B cell (primary cell): ENCODE data around the gene FCN1. TPM values are rescaled to one million over a fixed set of nuclear protein-coding genes. Genes with fewer than 3 reads are reported as not detected.

Experiments used
- ATAC-seq: fragments of 200-7000 bp; cut with Tn5 transposase; one replicate; pipeline ENCODE4 v1.10.0; 2021; ENCODE audit warnings: low read depth, mild to moderate bottlenecking, moderate number of reproducible peaks, moderate library complexity
- CTCF ChIA-PET: fragments of 350-600 bp; sonication (Branson Sonifier 250); formaldehyde crosslinking; loops from one replicate; lab custom pipeline; 2021; ENCODE audit warnings: antibody characterized with exemption, inconsistent platforms; lab: Charles Lee
- POLR2A ChIA-PET: fragments of 350-600 bp; sonication (Branson Sonifier 250); formaldehyde crosslinking; loops from one replicate; lab custom pipeline; 2021; ENCODE audit warnings: antibody characterized with exemption; lab: Charles Lee
- DNase-seq: peaks from one replicate; pipeline ENCODE4 v3.0.0; 2013
- H2AFZ ChIP-seq: 2 replicates; pipeline ENCODE4 v1.6.1; 2012; ENCODE audit warnings: mild to moderate bottlenecking, low read depth, low read length; ENCODE audit not compliant: insufficient read depth, poor library complexity, severe bottlenecking
- H3K27ac ChIP-seq, 2 donors: 1 replicate in 1 of 2; 2 replicates in 1 of 2; pipeline ENCODE4 v1.5.1; 2012 to 2013; ENCODE audit warnings: low read length in 2 of 2, mild to moderate bottlenecking in 2 of 2, moderate library complexity in 1 of 2
- H3K27me3 ChIP-seq, 4 experiments: fragments of 200-600 bp in 1 of 4; sonication (generic) in 1 of 4; replicated peaks in 1 of 4; 1 replicate in 2 of 4; 2 replicates in 2 of 4; pipeline versions ENCODE4 v1.6.1 to v1.7.0; 2013 to 2016; ENCODE audit warnings: low read length in 3 of 4, mild to moderate bottlenecking in 2 of 4, mixed read lengths in 1 of 4, moderate library complexity in 1 of 4; ENCODE audit not compliant: insufficient read depth in 4 of 4, control insufficient read depth in 3 of 4; ENCODE audit errors: control extremely low read depth in 1 of 4
- H3K36me3 ChIP-seq, 2 experiments: replicated peaks in 1 of 2; 1 replicate in 1 of 2; 2 replicates in 1 of 2; pipeline versions ENCODE4 v1.6.1 to v1.7.1; 2013; ENCODE audit warnings: low read length in 1 of 2; ENCODE audit not compliant: insufficient read depth in 2 of 2, control insufficient read depth in 1 of 2; ENCODE audit errors: control extremely low read depth in 1 of 2, extremely low read depth in 1 of 2
- H3K4me1 ChIP-seq, 2 donors: fragments of 200-600 bp in 1 of 2; sonication (generic) in 1 of 2; 1 replicate in 1 of 2; 2 replicates in 1 of 2; pipeline versions ENCODE4 v1.5.1 to v1.6.1; 2013 to 2017; ENCODE audit warnings: low read length in 2 of 2; ENCODE audit not compliant: control insufficient read depth in 2 of 2, insufficient read depth in 2 of 2
- H3K4me2 ChIP-seq: replicated peaks from 2 replicates; pipeline ENCODE3; 2012; ENCODE audit warnings: mild to moderate bottlenecking, low read depth, low read length; ENCODE audit not compliant: poor library complexity, severe bottlenecking
- H3K4me3 ChIP-seq, 5 experiments: fragments of 200-600 bp in 1 of 5; sonication (generic) in 1 of 5; 1 replicate in 3 of 5; 2 replicates in 2 of 5; pipeline versions ENCODE4 v1.5.1 to v1.7.0; 2011 to 2016; ENCODE audit warnings: low read length in 4 of 5, mild to moderate bottlenecking in 4 of 5, low read depth in 2 of 5, control low read depth in 1 of 5, moderate library complexity in 1 of 5; ENCODE audit not compliant: insufficient read depth in 1 of 5; ENCODE audit errors: control extremely low read depth in 1 of 5, extremely low read depth in 1 of 5
- H3K79me2 ChIP-seq: fragments of 200-600 bp; sonication (generic); one replicate; pipeline ENCODE4 v1.6.0; 2016; ENCODE audit warnings: low read length; ENCODE audit not compliant: control insufficient read depth, insufficient read depth
- H3K9ac ChIP-seq: fragments of 200-600 bp; sonication (generic); 2 replicates; pipeline ENCODE4 v1.6.1; 2017; ENCODE audit warnings: mild to moderate bottlenecking, low read length, moderate library complexity
- H3K9me3 ChIP-seq, 3 donors: one replicate each; pipeline versions ENCODE4 v1.6.1 to v1.7.1; 2013; ENCODE audit warnings: low read length in 2 of 3; ENCODE audit not compliant: control insufficient read depth in 2 of 3, insufficient read depth in 1 of 3; ENCODE audit errors: control extremely low read depth in 1 of 3
- H4K20me1 ChIP-seq: 2 replicates; pipeline ENCODE4 v1.6.0; 2012; ENCODE audit warnings: mild to moderate bottlenecking, low read length; ENCODE audit not compliant: insufficient read depth, control insufficient read depth, poor library complexity, severe bottlenecking
- H3K27ac Mint-ChIP-seq: one replicate; pipeline ENCODE4 v1.8.0; 2021; ENCODE audit warnings: mixed read lengths
- H3K27me3 Mint-ChIP-seq: one replicate; pipeline ENCODE4 v1.8.0; 2021; ENCODE audit warnings: mixed read lengths
- H3K4me1 Mint-ChIP-seq: one replicate; pipeline ENCODE4 v1.8.0; 2021; ENCODE audit warnings: mixed read lengths
- H3K4me3 Mint-ChIP-seq: one replicate; pipeline ENCODE4 v1.8.0; 2021; ENCODE audit warnings: mixed read lengths
- H3K9me3 Mint-ChIP-seq: one replicate; pipeline ENCODE4 v1.8.0; 2022; ENCODE audit warnings: mixed read lengths; ENCODE audit not compliant: insufficient read depth
- EZH2 ChIP-seq: IDR thresholded peaks from 2 replicates; pipeline ENCODE4 v1.6.1; 2012; ENCODE audit warnings: borderline replicate concordance, low read depth, mild to moderate bottlenecking, moderate library complexity, low read length; ENCODE audit not compliant: insufficient read depth, poor library complexity, severe bottlenecking
- WGBS: methylation state at CpG from one replicate; pipeline ENCODE4 v1.1.5; 2013; ENCODE audit warnings: missing lambda C conversion rate; ENCODE audit not compliant: insufficient coverage; 5-methylcytosine and 5-hydroxymethylcytosine counted together
- intact Hi-C: fragments of 100-400 bp; cut with micrococcal nuclease; formaldehyde crosslinking; loops from one replicate; pipeline ENCODE4 v1.10.0; 2022
- polyA plus RNA-seq: library from polyadenylated mRNA; depleted of rRNA; stranded (reverse); fragments of >200 nt; gene quantifications from 2 replicates; pipeline ENCODE4 v1.2.3, GENCODE V29; 2012
- total RNA-seq, 2 donors: library from RNA; stranded (reverse); fragments of 120-200 nt in 1 of 2; gene quantifications; 1 replicate in 1 of 2; 2 replicates in 1 of 2; pipeline versions ENCODE4 v1.2.3 to v1.2.4, GENCODE V29; 2013 to 2022
- TF ChIP-seq, protein P1 (sequence below): fragments of 200-600 bp; IDR thresholded peaks from one replicate; pipeline ENCODE4 v1.8.0; 2022; ENCODE audit warnings: antibody characterized with exemption, mild to moderate bottlenecking

FCN1 gene
- total and polyA plus RNA-seq, 2 donors (not counting 1 experiment from before 2014, with no cell fraction given), result 2.2 to 20.6 TPM

DNA sequence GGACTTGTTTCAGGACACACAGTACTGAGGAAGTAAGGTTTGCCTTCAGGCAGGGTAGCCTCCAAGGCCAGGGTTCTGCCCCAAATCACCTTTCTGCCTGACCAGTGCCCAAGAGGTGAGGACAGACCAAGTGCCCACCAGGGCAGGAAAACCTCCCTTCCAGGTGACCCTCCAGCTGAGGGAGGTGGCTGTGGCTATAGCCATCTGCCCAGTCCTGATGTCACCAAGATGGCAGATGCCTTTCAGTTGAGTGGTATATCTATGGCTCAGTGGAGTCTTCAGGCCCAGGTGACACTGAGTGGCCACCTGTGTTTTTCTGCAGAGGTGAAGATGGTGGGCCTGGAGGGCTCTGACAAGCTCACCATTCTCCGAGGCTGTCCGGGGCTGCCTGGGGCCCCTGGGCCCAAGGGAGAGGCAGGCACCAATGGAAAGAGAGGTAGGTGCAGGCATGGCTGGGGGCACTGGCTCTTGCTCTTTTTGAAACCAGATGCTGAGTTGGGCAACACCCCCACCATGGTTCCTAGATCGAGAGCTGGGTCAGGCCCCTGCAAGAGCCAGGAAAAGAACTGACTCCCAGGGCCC lies 35.4 kb downstream of the FCN1 start:
- POLR2A ChIA-PET, result no interaction called here
- no peak for ATAC-seq
- Mint-ChIP-seq H3K27me3 (peaks cover 17% of the 10 kb centered on the region), H3K4me3 (no peak overlapping the region), H3K27ac (no peak overlapping the region), H3K9me3 (no peaks in the 10 kb centered on the region), H3K4me1 (no peaks in the 10 kb centered on the region)
- Histone ChIP-seq H3K36me3 (no peaks in the 10 kb centered on the region), H3K27ac (no peak overlapping the region), H3K9me3 (no peaks in the 10 kb centered on the region), H3K4me2 (no peak overlapping the region), H3K9ac (no peak overlapping the region), H3K27me3 (peaks cover 0 to 22% (median 4%) of the 10 kb centered on the region in 4 experiments), H3K4me3 (no peak overlapping the region), H3K79me2 (no peaks in the 10 kb centered on the region), H2AFZ (no peak overlapping the region), H3K4me1 (no peaks in the 10 kb centered on the region), H4K20me1 (no peaks in the 10 kb centered on the region)
- no peak for DNase-seq
- TF ChIP-seq EZH2, result no peak
- TF ChIP-seq, protein P1, sequence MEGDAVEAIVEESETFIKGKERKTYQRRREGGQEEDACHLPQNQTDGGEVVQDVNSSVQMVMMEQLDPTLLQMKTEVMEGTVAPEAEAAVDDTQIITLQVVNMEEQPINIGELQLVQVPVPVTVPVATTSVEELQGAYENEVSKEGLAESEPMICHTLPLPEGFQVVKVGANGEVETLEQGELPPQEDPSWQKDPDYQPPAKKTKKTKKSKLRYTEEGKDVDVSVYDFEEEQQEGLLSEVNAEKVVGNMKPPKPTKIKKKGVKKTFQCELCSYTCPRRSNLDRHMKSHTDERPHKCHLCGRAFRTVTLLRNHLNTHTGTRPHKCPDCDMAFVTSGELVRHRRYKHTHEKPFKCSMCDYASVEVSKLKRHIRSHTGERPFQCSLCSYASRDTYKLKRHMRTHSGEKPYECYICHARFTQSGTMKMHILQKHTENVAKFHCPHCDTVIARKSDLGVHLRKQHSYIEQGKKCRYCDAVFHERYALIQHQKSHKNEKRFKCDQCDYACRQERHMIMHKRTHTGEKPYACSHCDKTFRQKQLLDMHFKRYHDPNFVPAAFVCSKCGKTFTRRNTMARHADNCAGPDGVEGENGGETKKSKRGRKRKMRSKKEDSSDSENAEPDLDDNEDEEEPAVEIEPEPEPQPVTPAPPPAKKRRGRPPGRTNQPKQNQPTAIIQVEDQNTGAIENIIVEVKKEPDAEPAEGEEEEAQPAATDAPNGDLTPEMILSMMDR, result no peak
- intact Hi-C loops, result no loop called here
- CTCF ChIA-PET, result no interaction called here
- WGBS, result 84% methylated on average over 2 of the region's 3 CpGs

DNA sequence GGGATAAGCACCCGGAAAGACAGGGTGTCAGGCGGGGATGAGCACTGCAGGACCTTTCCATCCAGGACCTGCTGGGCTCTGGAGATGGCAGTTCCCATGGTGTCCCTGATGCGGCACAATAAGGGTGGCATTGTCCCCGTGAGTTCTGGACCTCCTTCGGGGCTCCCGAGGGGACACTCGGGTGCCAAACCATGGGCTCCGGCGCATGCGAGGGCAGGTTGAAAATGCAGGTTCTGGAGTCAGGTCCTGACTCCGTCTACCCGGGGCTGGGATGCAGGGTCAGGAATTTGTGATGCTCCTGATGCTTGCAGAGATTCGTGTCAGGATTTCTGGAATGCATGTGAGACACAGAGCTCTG lies 36.4 kb downstream of the FCN1 start:
- ATAC-seq, result no peak
- Mint-ChIP-seq H3K4me3 (no peak overlapping the region), H3K27me3 (peaks cover 8% of the 10 kb centered on the region), H3K27ac (no peak overlapping the region), H3K4me1 (no peaks in the 10 kb centered on the region), H3K9me3 (no peaks in the 10 kb centered on the region)
- WGBS, result 94% methylated on average over 13 of the region's 13 CpGs
- intact Hi-C loops, result no loop called here
- Histone ChIP-seq H3K4me3 (no peak overlapping the region), H3K79me2 (no peaks in the 10 kb centered on the region), H3K9me3 (no peaks in the 10 kb centered on the region), H3K27me3 (peaks cover 0 to 14% (median 2%) of the 10 kb centered on the region in 4 experiments), H3K4me1 (no peaks in the 10 kb centered on the region), H3K9ac (no peak overlapping the region), H4K20me1 (no peaks in the 10 kb centered on the region), H3K36me3 (no peaks in the 10 kb centered on the region), H2AFZ (no peak overlapping the region), H3K27ac (no peak overlapping the region), H3K4me2 (no peak overlapping the region)
- TF ChIP-seq EZH2, result no peak
- TF ChIP-seq, protein P1, result no peak
- POLR2A ChIA-PET, result no interaction called here
- CTCF ChIA-PET, result no interaction called here
- no peak for DNase-seq
